K562 (cell line): ENCODE data around the gene APBA2. TPM values are rescaled to one million over a fixed set of nuclear protein-coding genes. Genes with fewer than 3 reads are reported as not detected.

Experiments used
- ATAC-seq: fragments of 200-7000 bp; cut with Tn5 transposase; 3 replicates; pipeline ENCODE4 v1.9.1; 2020; ENCODE audit warnings: moderate library complexity
- BruUV-seq: library from RNA; stranded (reverse); fragments of 400-500 nt; replicated peaks from 2 replicates; lab custom pipeline; 2021; lab: Mats Ljungman, UMichigan
- CTCF ChIA-PET: fragments of 300-600 bp; formaldehyde crosslinking; extraction: SDS; loops from one replicate; lab custom pipeline; 2021; ENCODE audit warnings: low intra/inter-chr PET ratio; lab: Yijun Ruan, JAX
- POLR2A ChIA-PET: fragments of 300-600, 350-650 bp; sonication (Branson Sonifier 250); formaldehyde crosslinking; extraction: SDS; loops from one replicate; lab custom pipeline; 2021; ENCODE audit warnings: antibody characterized with exemption, inconsistent platforms; lab: Yijun Ruan, JAX
- DNase-seq, 4 experiments: peaks; one replicate each; pipeline versions ENCODE4 v3.0.0 to v3.0.0-alpha.2; 2011 to 2018; ENCODE audit warnings: low spot score in 3 of 4, mixed read lengths in 3 of 4; ENCODE audit errors: extremely low read depth in 1 of 4
- FAIRE-seq: peaks from 2 replicates; lab custom pipeline; 2011; peaks lifted over from hg19 to GRCh38; lab: Jason Lieb, UNC
- H2AFZ ChIP-seq: 2 replicates; pipeline ENCODE4 v1.6.0; 2011; ENCODE audit warnings: low read depth, low read length, control low read depth, inconsistent platforms
- H3K27ac ChIP-seq: fragments of 200-600 bp; 3 replicates; pipeline ENCODE4 v1.8.0; 2011; ENCODE audit warnings: low read depth, mild to moderate bottlenecking, control low read depth, inconsistent platforms, low read length, moderate library complexity, mixed read lengths; ENCODE audit errors: extremely low read depth
- H3K27me3 ChIP-seq, 2 experiments: fragments of 300-600 bp in 1 of 2; 2 replicates in 1 of 2; 3 replicates in 1 of 2; pipeline versions ENCODE4 v1.6.0 to v1.8.0; 2011; ENCODE audit warnings: inconsistent platforms in 2 of 2, low read length in 2 of 2, mild to moderate bottlenecking in 1 of 2, mixed read lengths in 1 of 2, moderate library complexity in 1 of 2; ENCODE audit not compliant: control insufficient read depth in 2 of 2, insufficient read depth in 2 of 2
- H3K36me3 ChIP-seq: fragments of 300-600 bp; 3 replicates; pipeline ENCODE4 v1.8.0; 2011; ENCODE audit warnings: mild to moderate bottlenecking, low read length, inconsistent platforms; ENCODE audit not compliant: control insufficient read depth, insufficient read depth
- H3K4me1 ChIP-seq, 2 experiments: fragments of 200-600 bp in 1 of 2; replicated peaks in 1 of 2; 2 replicates in 1 of 2; 3 replicates in 1 of 2; pipeline versions ENCODE4 v1.5.1 to v1.8.0; 2011; ENCODE audit warnings: inconsistent platforms in 2 of 2, low read length in 2 of 2, mild to moderate bottlenecking in 1 of 2, mixed read lengths in 1 of 2, moderate library complexity in 1 of 2; ENCODE audit not compliant: control insufficient read depth in 2 of 2, insufficient read depth in 2 of 2
- H3K4me2 ChIP-seq: 2 replicates; pipeline ENCODE4 v1.6.1; 2011; ENCODE audit warnings: low read length, control low read depth, inconsistent platforms, mixed read lengths; ENCODE audit not compliant: insufficient read depth
- H3K4me3 ChIP-seq: fragments of 200-600 bp; sonication (generic), shearing (Covaris generic); 2 replicates; pipeline ENCODE4 v1.5.1; 2016; ENCODE audit warnings: control low read depth, inconsistent platforms
- H3K79me2 ChIP-seq: fragments of 200-600 bp; 3 replicates; pipeline ENCODE4 v1.8.0; 2011; ENCODE audit warnings: low read length, inconsistent platforms; ENCODE audit not compliant: control insufficient read depth, insufficient read depth
- H3K9ac ChIP-seq, 2 experiments: 2 replicates each; pipeline versions ENCODE4 v1.6.0 to v1.6.1; 2011; ENCODE audit warnings: low read depth in 2 of 2, low read length in 2 of 2, control low read depth in 1 of 2, inconsistent platforms in 1 of 2, mild to moderate bottlenecking in 1 of 2, mixed read lengths in 1 of 2; ENCODE audit not compliant: insufficient read depth in 1 of 2
- H3K9me1 ChIP-seq: one replicate; pipeline ENCODE4 v1.6.0; 2011; ENCODE audit warnings: inconsistent platforms, mild to moderate bottlenecking, low read length, moderate library complexity; ENCODE audit not compliant: control insufficient read depth, insufficient read depth
- H3K9me3 ChIP-seq: replicated peaks from 2 replicates; pipeline ENCODE4 v1.5.1; 2011; ENCODE audit warnings: low read depth, low read length, inconsistent platforms; ENCODE audit not compliant: control insufficient read depth, insufficient read depth
- H4K20me1 ChIP-seq: replicated peaks from 2 replicates; pipeline ENCODE4 v1.6.1; 2011; ENCODE audit warnings: low read length, inconsistent platforms, mixed read lengths; ENCODE audit not compliant: control insufficient read depth, insufficient read depth
- CCAR2 ChIP-seq: fragments of 200-400 bp; formaldehyde crosslinking; IDR thresholded peaks from 2 replicates; pipeline ENCODE4 v1.6.1; 2017; ENCODE audit warnings: mild to moderate bottlenecking, low read depth, low read length
- CHD4 ChIP-seq: fragments of 200-600 bp; sonication (generic); IDR thresholded peaks from 3 replicates; pipeline ENCODE4 v1.6.1; 2012; ENCODE audit warnings: low read depth, mild to moderate bottlenecking, mixed read lengths, low read length, inconsistent platforms; ENCODE audit not compliant: insufficient read depth, insufficient replicate concordance, poor library complexity, severe bottlenecking
- DACH1 ChIP-seq: fragments of 450-650 bp; IDR thresholded peaks from 2 replicates; pipeline ENCODE4 v1.6.1; 2018; ENCODE audit not compliant: partially characterized antibody
- KDM4B ChIP-seq, 2 experiments: fragments of 450-650 bp in 1 of 2; sonication (generic) in 1 of 2; IDR thresholded peaks; 2 replicates each; pipeline ENCODE4 v1.6.1; 2016 to 2017; ENCODE audit warnings: borderline replicate concordance in 2 of 2, antibody characterized with exemption in 1 of 2, low read depth in 1 of 2, mild to moderate bottlenecking in 1 of 2
- MBD2 ChIP-seq: sonication (generic); IDR thresholded peaks from 2 replicates; pipeline ENCODE4 v1.6.1; 2016; ENCODE audit warnings: low read depth, borderline replicate concordance
- MCM7 ChIP-seq, 2 experiments: fragments of 450-650 bp; IDR thresholded peaks; 2 replicates each; pipeline ENCODE4 v1.6.1; 2016 to 2018
- NELFE ChIP-seq: IDR thresholded peaks from 2 replicates; pipeline ENCODE4 v1.6.1; 2011; ENCODE audit warnings: mild to moderate bottlenecking; ENCODE audit not compliant: insufficient read depth, insufficient read length
- NEUROD1 ChIP-seq: fragments of 150-350 bp; IDR thresholded peaks from 2 replicates; pipeline ENCODE4 v1.6.1; 2014; ENCODE audit warnings: borderline replicate concordance, low read length, low read depth; ENCODE audit not compliant: partially characterized antibody
- PHF20 ChIP-seq: fragments of 450-650 bp; IDR thresholded peaks from 2 replicates; pipeline ENCODE4 v1.6.1; 2018; ENCODE audit not compliant: partially characterized antibody
- PTTG1 ChIP-seq: fragments of 450-650 bp; IDR thresholded peaks from 2 replicates; pipeline ENCODE4 v1.6.1; 2016; ENCODE audit warnings: low read depth, mild to moderate bottlenecking, missing genetic modification characterization, missing compliant biosample characterization
- RBM22 ChIP-seq: fragments of 200-400 bp; formaldehyde crosslinking; IDR thresholded peaks from 2 replicates; pipeline ENCODE4 v1.6.1; 2018; ENCODE audit warnings: low read length, low read depth; ENCODE audit not compliant: poor library complexity, severe bottlenecking
- TAF1 ChIP-seq: IDR thresholded peaks from 2 replicates; pipeline ENCODE4 v1.6.1; 2011; ENCODE audit warnings: mild to moderate bottlenecking, low read length, moderate library complexity; ENCODE audit not compliant: insufficient read depth, control insufficient read depth, severe bottlenecking; ENCODE audit errors: extremely low read depth
- TAF7 ChIP-seq: fragments of 450-650 bp; IDR thresholded peaks from 2 replicates; pipeline ENCODE4 v1.6.1; 2016; ENCODE audit warnings: missing genetic modification characterization, missing compliant biosample characterization
- VEZF1 ChIP-seq: fragments of 200-800 bp; sonication (Bioruptor generic); IDR thresholded peaks from 2 replicates; pipeline ENCODE4 v1.6.1; 2017; ENCODE audit warnings: missing genetic modification characterization, missing compliant biosample characterization
- ZKSCAN8 ChIP-seq: fragments of 200-800 bp; sonication (Bioruptor generic); IDR thresholded peaks from 2 replicates; pipeline ENCODE4 v1.6.1; 2016; ENCODE audit warnings: missing genetic modification characterization, missing compliant biosample characterization
- ZNF217 ChIP-seq: sonication (generic); formaldehyde crosslinking; IDR thresholded peaks from 2 replicates; pipeline ENCODE4 v1.8.0; 2022; ENCODE audit warnings: mild to moderate bottlenecking, missing genetic modification reagents
- ZNF57 ChIP-seq: fragments of 450-650 bp; formaldehyde crosslinking; IDR thresholded peaks from 2 replicates; pipeline ENCODE4 v1.4.0; 2020; ENCODE audit warnings: mild to moderate bottlenecking, moderate library complexity
- WGBS: fragments of 100-300 bp; shearing (Covaris generic); methylation state at CpG from one replicate; pipeline ENCODE4 v1.1.6; 2016; ENCODE audit warnings: low coverage, mixed read lengths; ENCODE audit not compliant: insufficient coverage; ENCODE audit errors: missing lambda C conversion rate; 5-methylcytosine and 5-hydroxymethylcytosine counted together
- in situ Hi-C: fragments of 300-500 bp; cut with MboI; formaldehyde crosslinking; loops from 4 replicates; pipeline ENCODE4 v1.15.0; 2018; ENCODE audit warnings: inconsistent platforms, mixed read lengths
- intact Hi-C: fragments of 100-400 bp; cut with micrococcal nuclease; formaldehyde crosslinking; loops from 2 replicates; pipeline ENCODE4 v1.14.2; 2022
- polyA plus RNA-seq, 8 experiments: library from polyadenylated mRNA; depleted of rRNA in 4 of 8; stranded (reverse) in 5 of 8; unstranded in 3 of 8; fragments of >200 nt; fragmentation: Nextera tagmentation in 2 of 8; fragmentation: Illumina TruSeq in 1 of 8; extraction: Ambion mirVana in 2 of 8; extraction: Trizol in 1 of 8; gene quantifications; 2 replicates each; pipeline versions ENCODE4 v1.2.1 to v1.2.3, GENCODE V29; 2011 to 2014; ENCODE audit warnings: inconsistent platforms in 1 of 8, missing spikeins in 1 of 8
- total RNA-seq, 7 experiments: library from RNA; depleted of rRNA in 6 of 7; stranded (reverse); fragments of >200 nt in 6 of 7; fragmentation: Illumina TruSeq in 2 of 7; extraction: Trizol in 2 of 7; gene quantifications; 2 replicates each; pipeline versions ENCODE4 v1.2.1 to v1.2.3, GENCODE V29; 2011 to 2021; ENCODE audit warnings: low replicate concordance in 1 of 7
- TF ChIP-seq, protein P1 (sequence below): sonication (generic); formaldehyde crosslinking; IDR thresholded peaks from 2 replicates; pipeline ENCODE4 v1.4.0; 2020; ENCODE audit warnings: mild to moderate bottlenecking, missing genetic modification reagents
- TF ChIP-seq, protein P2 (sequence below): fragments of 450-650 bp; formaldehyde crosslinking; IDR thresholded peaks from 2 replicates; pipeline ENCODE4 v1.4.0; 2022; ENCODE audit warnings: mild to moderate bottlenecking, moderate library complexity

Gene APBA2
- total and polyA plus RNA-seq, 9 of the 15 experiments (the other 6 are each of a cell fraction or from before 2014, with no cell fraction given), result 0.24 to 40.9 (median 25.2) TPM

DNA sequence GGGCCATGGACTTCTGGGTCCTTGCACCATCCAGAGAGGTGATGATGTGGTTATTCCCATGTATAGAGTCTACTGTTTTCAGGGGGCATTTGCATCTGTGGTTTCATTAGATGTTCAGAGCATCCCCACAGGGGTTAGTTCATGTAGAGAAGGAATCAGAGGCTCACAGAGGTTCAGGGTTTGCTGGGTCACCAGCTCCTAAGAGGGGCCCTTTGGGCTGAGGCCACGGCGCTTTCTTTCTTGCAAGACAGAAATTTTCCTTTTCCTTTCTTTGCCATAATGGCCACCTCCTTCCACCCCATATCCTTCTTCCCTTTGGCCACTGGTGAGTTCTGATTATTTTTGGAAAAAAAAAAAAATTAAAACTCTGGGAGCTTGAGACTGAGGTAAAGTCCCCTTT lies 62.3 kb downstream of the APBA2 start:
- H3K36me3 ChIP-seq, result peaks cover 12% of the 10 kb centered on the region; the same call in 2 of the 3 replicates
- DNase-seq (no peak), ATAC-seq (no peak), FAIRE-seq (no peak)
- H3K9ac ChIP-seq, result no peak overlapping the region
- no peak overlapping the region for H3K4me2 ChIP-seq
- H3K4me3 ChIP-seq, result no peak overlapping the region
- no peaks in the 10 kb centered on the region for H3K9me1 ChIP-seq
- TF ChIP-seq, protein P1, sequence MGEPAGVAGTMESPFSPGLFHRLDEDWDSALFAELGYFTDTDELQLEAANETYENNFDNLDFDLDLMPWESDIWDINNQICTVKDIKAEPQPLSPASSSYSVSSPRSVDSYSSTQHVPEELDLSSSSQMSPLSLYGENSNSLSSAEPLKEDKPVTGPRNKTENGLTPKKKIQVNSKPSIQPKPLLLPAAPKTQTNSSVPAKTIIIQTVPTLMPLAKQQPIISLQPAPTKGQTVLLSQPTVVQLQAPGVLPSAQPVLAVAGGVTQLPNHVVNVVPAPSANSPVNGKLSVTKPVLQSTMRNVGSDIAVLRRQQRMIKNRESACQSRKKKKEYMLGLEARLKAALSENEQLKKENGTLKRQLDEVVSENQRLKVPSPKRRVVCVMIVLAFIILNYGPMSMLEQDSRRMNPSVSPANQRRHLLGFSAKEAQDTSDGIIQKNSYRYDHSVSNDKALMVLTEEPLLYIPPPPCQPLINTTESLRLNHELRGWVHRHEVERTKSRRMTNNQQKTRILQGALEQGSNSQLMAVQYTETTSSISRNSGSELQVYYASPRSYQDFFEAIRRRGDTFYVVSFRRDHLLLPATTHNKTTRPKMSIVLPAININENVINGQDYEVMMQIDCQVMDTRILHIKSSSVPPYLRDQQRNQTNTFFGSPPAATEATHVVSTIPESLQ (CRISPR knock-in tag), result no peak
- TF ChIP-seq CHD4 (no peak), PHF20 (no peak), TAF7 (no peak), ZKSCAN8 (CRISPR knock-in tag) (no peak), RBM22 (no peak), NELFE (no peak), CCAR2 (no peak), ZNF217 (CRISPR knock-in tag) (no peak), ZNF57 (no peak), MBD2 (no peak), MCM7 (IDR thresholded peaks at IDR 0.05) (no peak), KDM4B (IDR thresholded peaks at IDR 0.05; ENCODE audit: borderline replicate concordance in 2 of 2, low read depth in 1 of 2) (no peak), VEZF1 (no peak), PTTG1 (no peak), NEUROD1 (no peak), DACH1 (no peak), TAF1 (no peak)
- TF ChIP-seq, protein P2, sequence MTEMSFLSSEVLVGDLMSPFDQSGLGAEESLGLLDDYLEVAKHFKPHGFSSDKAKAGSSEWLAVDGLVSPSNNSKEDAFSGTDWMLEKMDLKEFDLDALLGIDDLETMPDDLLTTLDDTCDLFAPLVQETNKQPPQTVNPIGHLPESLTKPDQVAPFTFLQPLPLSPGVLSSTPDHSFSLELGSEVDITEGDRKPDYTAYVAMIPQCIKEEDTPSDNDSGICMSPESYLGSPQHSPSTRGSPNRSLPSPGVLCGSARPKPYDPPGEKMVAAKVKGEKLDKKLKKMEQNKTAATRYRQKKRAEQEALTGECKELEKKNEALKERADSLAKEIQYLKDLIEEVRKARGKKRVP (CRISPR knock-in tag), result no peak
- no peaks in the 10 kb centered on the region for H3K9me3 ChIP-seq
- no peaks in the 10 kb centered on the region for H3K27me3 ChIP-seq
- CTCF ChIA-PET, result no interaction called here
- POLR2A ChIA-PET, result interaction anchor here (0.9 to 1.6 kb wide), 2 partner anchors 17 to 34 kb away, joined by 3 to 4 read pairs; no protein-coding TSS in a partner anchor
- in situ Hi-C loops, result no loop called here
- H3K4me1 ChIP-seq, result peaks cover 6 to 14% of the 10 kb centered on the region in 2 experiments; a peak in 4 of 5 replicates
- BruUV-seq, result no TSS peak
- H4K20me1 ChIP-seq, result no peaks in the 10 kb centered on the region
- 95% methylated on average over 2 of the region's 2 CpGs for WGBS
- intact Hi-C loops, result no loop called here
- H3K27ac ChIP-seq, result no peak overlapping the region
- no peak overlapping the region for H2AFZ ChIP-seq
- H3K79me2 ChIP-seq, result peaks cover 11% of the 10 kb centered on the region
